WERI-Rb-1 (cell line): ENCODE data around the gene SMOC2.

Experiments
- DNase-seq: peaks from one replicate; pipeline ENCODE4 v3.0.0-alpha.2; 2020
- H3K27ac ChIP-seq: fragments of 250-450 bp; sonication (Bioruptor Pico); 2 replicates; pipeline ENCODE4 v1.5.1; 2020; ENCODE audit warnings: mild to moderate bottlenecking, moderate library complexity
- H3K27me3 ChIP-seq: fragments of 250-450 bp; sonication (Bioruptor Pico); 2 replicates; pipeline ENCODE4 v1.5.1; 2021; ENCODE audit warnings: mild to moderate bottlenecking, low read depth, moderate library complexity; ENCODE audit not compliant: insufficient read depth, severe bottlenecking
- H3K36me3 ChIP-seq: fragments of 250-450 bp; sonication (Bioruptor Pico); 2 replicates; pipeline ENCODE4 v1.5.1; 2020; ENCODE audit warnings: mild to moderate bottlenecking, moderate library complexity
- H3K4me3 ChIP-seq: 2 replicates; pipeline ENCODE4 v1.5.1; 2011; ENCODE audit warnings: low read depth, mild to moderate bottlenecking, control low read depth, low read length
- H3K9me3 ChIP-seq: fragments of 250-450 bp; sonication (Bioruptor Pico); 2 replicates; pipeline ENCODE4 v1.5.1; 2021; ENCODE audit warnings: mild to moderate bottlenecking, moderate library complexity; ENCODE audit not compliant: severe bottlenecking
- CTCF ChIP-seq: IDR thresholded peaks from 2 replicates; pipeline ENCODE4 v1.5.1; 2011; ENCODE audit warnings: low read depth, mild to moderate bottlenecking, control low read depth, inconsistent platforms, low read length

Gene SMOC2

GRCh38 chr6:168545428-168545827 is 104.4 kb downstream of the SMOC2 start:
- Histone ChIP-seq H3K36me3 (no peaks in the 10 kb centered on the region), H3K27me3 (no peaks in the 10 kb centered on the region), H3K27ac (no peak overlapping the region), H3K4me3 (no peak overlapping the region), H3K9me3 (no peaks in the 10 kb centered on the region)
- no peak for DNase-seq
- no peak for TF ChIP-seq CTCF

- no peaks in the 10 kb centered on the region for H3K36me3 ChIP-seq
- no peak overlapping the region for H3K4me3 ChIP-seq
- no peak for DNase-seq
- H3K27ac ChIP-seq, result no peak overlapping the region
- H3K27me3 ChIP-seq, result no peaks in the 10 kb centered on the region
- no peak for TF ChIP-seq CTCF
- H3K9me3 ChIP-seq, result no peaks in the 10 kb centered on the region
Measured at GRCh38 chr6:168546151-168546550, 105.2 kb downstream of the SMOC2 start.

- no peak overlapping the region for H3K4me3 ChIP-seq
- H3K27me3 ChIP-seq, result no peaks in the 10 kb centered on the region
- no peaks in the 10 kb centered on the region for H3K36me3 ChIP-seq
- DNase-seq, result no peak
- H3K9me3 ChIP-seq, result no peaks in the 10 kb centered on the region
- no peak overlapping the region for H3K27ac ChIP-seq
- no peak for TF ChIP-seq CTCF
Measured at GRCh38 chr6:168546730-168547129, 105.7 kb downstream of the SMOC2 start.

GRCh38 chr6:168550326-168550725 is 109.3 kb downstream of the SMOC2 start:
- Histone ChIP-seq H3K27ac (no peak overlapping the region), H3K4me3 (no peak overlapping the region), H3K36me3 (no peaks in the 10 kb centered on the region), H3K9me3 (no peaks in the 10 kb centered on the region), H3K27me3 (no peaks in the 10 kb centered on the region)
- TF ChIP-seq CTCF, result no peak
- DNase-seq, result no peak

GRCh38 chr6:168554472-168554871 is 113.5 kb downstream of the SMOC2 start:
- H3K9me3 ChIP-seq, result no peaks in the 10 kb centered on the region
- H3K4me3 ChIP-seq, result no peak overlapping the region
- H3K27ac ChIP-seq, result no peak overlapping the region
- no peaks in the 10 kb centered on the region for H3K27me3 ChIP-seq
- no peak for DNase-seq
- TF ChIP-seq CTCF, result no peak
- H3K36me3 ChIP-seq, result no peaks in the 10 kb centered on the region

- no peaks in the 10 kb centered on the region for H3K9me3 ChIP-seq
- no peaks in the 10 kb centered on the region for H3K27me3 ChIP-seq
- DNase-seq, result no peak
- no peaks in the 10 kb centered on the region for H3K36me3 ChIP-seq
- H3K4me3 ChIP-seq, result no peak overlapping the region
- H3K27ac ChIP-seq, result no peak overlapping the region
- no peak for TF ChIP-seq CTCF
Measured at GRCh38 chr6:168554898-168555617, 114.1 kb downstream of the SMOC2 start.
